HEK293T (cell line): Measurements from ENCODE around the gene CHDH.

Source experiments
- CTCF ChIA-PET: fragments of 350-600 bp; formaldehyde crosslinking; extraction: SDS; loops from one replicate; lab custom pipeline; 2021; ENCODE audit warnings: antibody characterized with exemption, inconsistent platforms; lab: Yijun Ruan, JAX
- POLR2A ChIA-PET: fragments of 350-600 bp; formaldehyde crosslinking; extraction: SDS; loops from one replicate; lab custom pipeline; 2020; ENCODE audit warnings: antibody characterized with exemption, inconsistent platforms; lab: Yijun Ruan, JAX
- DNase-seq: peaks from one replicate; pipeline ENCODE4 v3.0.0; 2012; ENCODE audit warnings: mixed read lengths; ENCODE audit errors: extremely low spot score
- ARNT ChIP-seq: fragments of 450-650 bp; IDR thresholded peaks from 2 replicates; pipeline ENCODE4 v1.6.1; 2017; ENCODE audit warnings: mild to moderate bottlenecking
- BHLHE40 ChIP-seq: fragments of 450-650 bp; IDR thresholded peaks from 2 replicates; pipeline ENCODE4 v1.6.1; 2016; ENCODE audit warnings: mild to moderate bottlenecking, moderate library complexity, borderline replicate concordance
- CTBP1 ChIP-seq: fragments of 450-650 bp; IDR thresholded peaks from 2 replicates; pipeline ENCODE4 v1.6.1; 2016; ENCODE audit warnings: borderline replicate concordance
- ELF4 ChIP-seq: fragments of 450-650 bp; IDR thresholded peaks from 2 replicates; pipeline ENCODE4 v1.6.1; 2017; ENCODE audit warnings: antibody characterized with exemption
- FOXA1 ChIP-seq: fragments of 450-650 bp; IDR thresholded peaks from 2 replicates; pipeline ENCODE4 v1.6.1; 2016; ENCODE audit warnings: mild to moderate bottlenecking
- FOXK2 ChIP-seq: fragments of 450-650 bp; IDR thresholded peaks from 2 replicates; pipeline ENCODE4 v1.6.1; 2016; ENCODE audit warnings: mild to moderate bottlenecking
- FOXM1 ChIP-seq: fragments of 450-650 bp; IDR thresholded peaks from 2 replicates; pipeline ENCODE4 v1.6.1; 2017; ENCODE audit warnings: mild to moderate bottlenecking, borderline replicate concordance
- HDGF ChIP-seq: fragments of 450-650 bp; IDR thresholded peaks from 2 replicates; pipeline ENCODE4 v1.6.1; 2017; ENCODE audit warnings: antibody characterized with exemption, borderline replicate concordance
- L3MBTL2 ChIP-seq: fragments of 450-650 bp; conservative IDR thresholded peaks from 2 replicates; pipeline ENCODE4 v1.6.1; 2016; ENCODE audit warnings: mild to moderate bottlenecking
- LEF1 ChIP-seq: fragments of 450-650 bp; IDR thresholded peaks from 2 replicates; pipeline ENCODE4 v1.6.1; 2017; ENCODE audit warnings: mild to moderate bottlenecking, borderline replicate concordance
- NFRKB ChIP-seq: fragments of 450-650 bp; IDR thresholded peaks from 2 replicates; pipeline ENCODE4 v1.6.1; 2016; ENCODE audit warnings: mild to moderate bottlenecking, moderate library complexity
- PKNOX1 ChIP-seq: fragments of 450-650 bp; IDR thresholded peaks from 2 replicates; pipeline ENCODE4 v1.6.1; 2016
- SP1 ChIP-seq: fragments of 450-650 bp; IDR thresholded peaks from 2 replicates; pipeline ENCODE4 v1.6.1; 2017
- SUZ12 ChIP-seq: fragments of 450-650 bp; IDR thresholded peaks from 2 replicates; pipeline ENCODE4 v1.6.1; 2016; ENCODE audit warnings: mild to moderate bottlenecking
- TARDBP ChIP-seq: fragments of 450-650 bp; IDR thresholded peaks from 2 replicates; pipeline ENCODE4 v1.6.1; 2016
- ZNF384 ChIP-seq: fragments of 450-650 bp; IDR thresholded peaks from 2 replicates; pipeline ENCODE4 v1.6.1; 2016

The CHDH gene

DNA sequence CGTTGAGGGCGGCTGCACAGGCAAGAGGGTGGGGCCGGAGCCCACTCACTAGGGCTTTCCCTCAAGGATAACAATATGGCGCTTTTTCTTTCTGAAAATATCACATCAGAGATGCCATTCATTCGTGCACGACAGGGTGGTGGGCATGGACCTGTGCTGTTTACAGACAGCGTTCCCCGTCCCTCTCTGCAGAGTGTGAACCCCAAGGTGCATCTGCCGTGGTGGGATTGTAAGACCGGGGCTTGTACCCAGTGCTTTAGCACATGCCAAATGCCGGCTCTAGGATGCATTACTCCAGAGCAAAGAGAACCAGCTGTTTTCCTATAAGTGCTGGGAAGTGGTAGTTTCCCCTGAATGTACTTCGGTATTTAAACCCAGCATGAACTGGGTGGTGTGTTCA, 37.0 kb downstream of the CHDH start:
- no peak for TF ChIP-seq ELF4
- no peak for TF ChIP-seq SUZ12
- no peak for TF ChIP-seq TARDBP
- TF ChIP-seq FOXM1: no peak
- TF ChIP-seq SP1: no peak
- no peak for TF ChIP-seq CTBP1
- no peak for TF ChIP-seq PKNOX1
- CTCF ChIA-PET: no interaction called here
- no peak for DNase-seq
- POLR2A ChIA-PET: no interaction called here

GRCh38 chr3:53808496-53808895, 37.7 kb downstream of the CHDH start:
- ChIA-PET POLR2A (no interaction called here), CTCF (no interaction called here)
- DNase-seq: no peak
- TF ChIP-seq ELF4: no peak
- TF ChIP-seq FOXA1: no peak
- no peak for TF ChIP-seq SUZ12
- no peak for TF ChIP-seq LEF1
- no peak for TF ChIP-seq CTBP1
- TF ChIP-seq NFRKB: no peak
- TF ChIP-seq BHLHE40: no peak
- no peak for TF ChIP-seq FOXK2
- no peak for TF ChIP-seq L3MBTL2
- no peak for TF ChIP-seq FOXM1
- TF ChIP-seq PKNOX1: no peak
- TF ChIP-seq ARNT: no peak
- TF ChIP-seq HDGF: no peak
- TF ChIP-seq SP1: no peak
- TF ChIP-seq ZNF384: no peak
- no peak for TF ChIP-seq TARDBP

DNA sequence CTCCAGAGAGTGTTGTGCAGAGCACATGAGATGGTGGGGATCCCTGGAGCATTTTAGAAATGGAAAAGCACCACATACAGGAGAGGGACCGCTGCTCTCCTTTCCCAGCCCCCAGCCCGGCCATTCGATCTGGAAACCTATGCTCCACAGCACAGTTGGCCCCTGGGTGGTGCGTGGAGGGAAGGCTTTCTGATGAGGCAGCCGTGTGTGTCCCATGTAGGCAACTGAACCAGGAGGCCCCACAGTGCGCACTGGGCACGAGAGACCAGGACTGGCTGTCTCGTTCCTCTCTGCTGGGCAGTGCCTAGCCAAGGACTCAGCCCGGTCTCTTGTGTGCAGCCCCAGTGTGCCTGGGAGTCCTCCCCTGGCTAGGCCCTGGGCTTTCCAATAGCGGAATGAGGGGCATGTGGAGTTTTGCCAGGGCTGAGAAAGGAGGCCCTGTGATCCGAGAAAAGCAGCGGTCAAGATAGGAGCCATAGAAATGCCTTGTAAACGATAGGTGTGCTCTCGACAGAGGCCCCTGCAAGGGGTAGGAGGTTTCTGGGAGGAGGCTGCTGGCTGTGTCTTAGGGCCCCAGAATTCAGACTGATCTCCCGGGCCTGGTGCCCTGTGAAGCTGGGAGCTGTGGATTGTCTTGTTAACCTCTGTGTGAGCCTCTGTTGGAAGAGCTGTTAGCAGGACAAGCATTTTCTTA, 39.0 kb downstream of the CHDH start:
- CTCF ChIA-PET: no interaction called here
- no peak for TF ChIP-seq L3MBTL2
- no peak for TF ChIP-seq BHLHE40
- no peak for TF ChIP-seq FOXA1
- no peak for TF ChIP-seq ELF4
- TF ChIP-seq SUZ12: no peak
- no peak for TF ChIP-seq LEF1
- TF ChIP-seq ARNT: no peak
- no peak for TF ChIP-seq TARDBP
- TF ChIP-seq SP1: no peak
- no peak for TF ChIP-seq PKNOX1
- TF ChIP-seq FOXM1: no peak
- TF ChIP-seq HDGF: no peak
- no peak for TF ChIP-seq CTBP1
- TF ChIP-seq ZNF384: no peak
- no peak for TF ChIP-seq FOXK2
- POLR2A ChIA-PET: no interaction called here
- DNase-seq: no peak

- TF ChIP-seq FOXA1 (no peak), NFRKB (no peak), TARDBP (no peak), CTBP1 (no peak), PKNOX1 (no peak), ARNT (no peak), HDGF (no peak)
- ChIA-PET CTCF (no interaction called here), POLR2A (no interaction called here)
- DNase-seq: no peak
Observed at GRCh38 chr3:53806182-53807116, 39.8 kb downstream of the CHDH start.

DNA sequence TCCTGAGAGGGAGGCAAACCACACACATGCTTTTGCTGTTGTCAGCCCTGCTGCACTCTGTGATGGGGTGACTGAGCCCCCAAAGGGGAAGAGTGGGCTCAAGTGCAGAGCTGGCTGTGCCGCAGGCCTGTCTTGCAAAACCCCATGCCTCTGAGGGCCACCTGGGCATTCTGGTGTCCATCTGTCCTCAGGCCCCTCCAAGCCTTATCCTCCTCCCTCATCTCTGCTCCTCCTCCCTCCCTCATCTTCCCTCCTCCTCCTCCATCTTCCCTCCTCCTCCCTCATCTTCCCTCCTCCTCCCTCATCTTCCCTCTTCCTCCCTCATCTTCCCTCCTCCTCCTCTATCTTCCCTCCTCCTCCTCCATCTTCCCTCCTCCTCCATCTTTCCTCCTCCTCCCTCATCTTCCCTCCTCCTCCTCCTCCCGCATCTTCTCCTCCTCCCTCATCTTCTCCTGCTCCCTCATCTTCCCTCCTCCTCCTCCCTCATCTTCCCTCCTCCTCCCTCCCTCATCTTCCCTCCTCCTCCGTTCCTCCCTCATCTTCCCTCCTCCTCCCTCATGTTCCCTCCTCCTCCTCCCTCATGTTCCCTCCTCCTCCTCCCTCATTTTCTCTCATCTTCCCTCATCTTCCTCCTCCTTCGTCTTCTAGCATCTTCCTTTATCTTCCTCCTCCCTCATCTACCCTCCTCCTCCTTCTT, 40.6 kb downstream of the CHDH start:
- DNase-seq: no peak
- CTCF ChIA-PET: no interaction called here
- TF ChIP-seq NFRKB: no peak
- no peak for TF ChIP-seq HDGF
- no peak for TF ChIP-seq FOXA1
- TF ChIP-seq ZNF384: no peak
- no peak for TF ChIP-seq SUZ12
- POLR2A ChIA-PET: no interaction called here
